ENCODE data around the gene NEURL2. TPM values are rescaled to one million over a fixed set of nuclear protein-coding genes. Genes with fewer than 3 reads are reported as not detected.

Gene NEURL2
- total RNA-seq, 1 donor from 2014 or later = 7.9 TPM

DNA sequence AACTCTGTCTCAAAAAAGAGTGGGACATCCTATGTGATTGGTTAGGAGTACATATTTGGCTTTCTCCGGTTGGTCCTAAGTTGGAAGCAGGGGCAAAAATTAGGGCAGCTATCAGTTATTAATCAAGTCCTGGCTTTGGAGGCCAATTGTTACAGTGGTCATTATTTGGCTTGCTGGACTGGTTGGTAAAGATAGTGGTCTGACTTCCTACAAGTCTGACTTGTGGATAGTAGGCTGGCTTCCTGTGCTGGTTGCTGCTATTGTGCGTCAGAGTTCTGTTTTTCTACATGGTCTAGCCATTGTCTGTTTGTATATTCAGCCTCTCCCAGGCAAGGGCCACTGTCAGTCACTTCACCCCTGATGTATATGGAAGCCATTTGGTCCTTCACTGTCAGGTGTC, 40.8 kb downstream of the NEURL2 start:
- H3K36me3 ChIP-seq (ENCODE audit: control insufficient read depth, insufficient read depth, low read length) = peaks cover 2% of the 10 kb centered on the region
- TF ChIP-seq, protein P1, sequence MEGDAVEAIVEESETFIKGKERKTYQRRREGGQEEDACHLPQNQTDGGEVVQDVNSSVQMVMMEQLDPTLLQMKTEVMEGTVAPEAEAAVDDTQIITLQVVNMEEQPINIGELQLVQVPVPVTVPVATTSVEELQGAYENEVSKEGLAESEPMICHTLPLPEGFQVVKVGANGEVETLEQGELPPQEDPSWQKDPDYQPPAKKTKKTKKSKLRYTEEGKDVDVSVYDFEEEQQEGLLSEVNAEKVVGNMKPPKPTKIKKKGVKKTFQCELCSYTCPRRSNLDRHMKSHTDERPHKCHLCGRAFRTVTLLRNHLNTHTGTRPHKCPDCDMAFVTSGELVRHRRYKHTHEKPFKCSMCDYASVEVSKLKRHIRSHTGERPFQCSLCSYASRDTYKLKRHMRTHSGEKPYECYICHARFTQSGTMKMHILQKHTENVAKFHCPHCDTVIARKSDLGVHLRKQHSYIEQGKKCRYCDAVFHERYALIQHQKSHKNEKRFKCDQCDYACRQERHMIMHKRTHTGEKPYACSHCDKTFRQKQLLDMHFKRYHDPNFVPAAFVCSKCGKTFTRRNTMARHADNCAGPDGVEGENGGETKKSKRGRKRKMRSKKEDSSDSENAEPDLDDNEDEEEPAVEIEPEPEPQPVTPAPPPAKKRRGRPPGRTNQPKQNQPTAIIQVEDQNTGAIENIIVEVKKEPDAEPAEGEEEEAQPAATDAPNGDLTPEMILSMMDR (IDR thresholded peaks at IDR 0.05; ENCODE audit: insufficient read depth, low read length, poor library complexity, severe bottlenecking) = no peak
- no peaks in the 10 kb centered on the region for H3K27me3 ChIP-seq (ENCODE audit: control insufficient read depth, insufficient read depth, low read length)
- H3K4me3 ChIP-seq (ENCODE audit: low read depth, low read length) = no peak overlapping the region
- DNase-seq (ENCODE audit: low read depth) = no peak

DNA sequence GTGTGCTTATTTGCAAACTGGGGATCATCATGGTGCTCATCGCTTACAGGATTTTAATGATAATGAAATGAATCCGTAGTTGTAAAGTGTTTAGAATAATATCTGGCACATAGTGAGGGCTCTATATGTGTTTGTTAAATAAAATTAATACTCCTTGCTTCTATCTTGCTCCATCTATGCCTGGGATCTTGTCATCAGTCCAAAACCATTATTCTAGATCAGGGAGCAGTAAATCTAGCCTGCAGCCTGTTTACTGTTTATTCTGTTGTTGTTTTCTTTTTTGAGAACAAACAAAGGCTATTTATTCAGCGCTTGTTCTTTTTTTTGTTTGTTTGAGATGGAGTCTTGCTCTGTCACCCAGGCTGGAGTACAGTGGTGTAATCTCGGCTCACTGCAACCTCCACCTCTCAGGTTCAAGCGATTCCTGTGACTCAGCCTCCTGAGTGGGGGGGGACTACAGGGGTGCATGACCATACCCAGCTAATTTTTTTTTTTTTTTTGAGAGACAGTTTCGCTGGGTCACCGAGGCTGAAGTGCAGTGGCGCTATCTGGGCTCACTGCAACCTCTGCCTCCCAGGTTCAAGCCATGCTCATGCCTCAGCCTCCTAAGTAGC, 41.9 kb downstream of the NEURL2 start:
- no peak overlapping the region for H3K4me3 ChIP-seq (ENCODE audit: low read depth, low read length)
- peaks cover 2% of the 10 kb centered on the region for H3K36me3 ChIP-seq (ENCODE audit: control insufficient read depth, insufficient read depth, low read length)
- no peak for DNase-seq (ENCODE audit: low read depth)
- no peaks in the 10 kb centered on the region for H3K27me3 ChIP-seq (ENCODE audit: control insufficient read depth, insufficient read depth, low read length)
- TF ChIP-seq, protein P1 (IDR thresholded peaks at IDR 0.05; ENCODE audit: insufficient read depth, low read length, poor library complexity, severe bottlenecking) = no peak

DNA sequence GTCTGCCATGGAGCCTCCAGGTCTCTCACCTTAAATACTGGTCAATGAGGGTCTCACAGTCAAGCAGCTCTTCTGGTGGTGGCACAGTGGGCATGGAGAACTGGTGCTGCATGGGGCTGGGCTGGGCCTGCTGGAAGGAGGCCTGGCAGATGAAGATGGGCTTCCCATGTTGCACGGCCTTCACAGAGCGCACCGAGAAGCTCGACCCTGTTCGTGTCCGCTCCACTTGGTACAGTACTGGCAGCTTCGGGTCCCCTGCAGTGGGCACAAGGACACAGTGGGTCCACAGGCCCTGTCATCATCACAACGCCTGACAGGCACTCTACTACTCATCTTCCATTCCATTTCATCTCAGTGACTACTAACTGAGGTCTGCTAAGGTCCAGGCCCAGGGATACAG, 42.6 kb downstream of the NEURL2 start:
- H3K36me3 ChIP-seq (ENCODE audit: control insufficient read depth, insufficient read depth, low read length) = peaks cover 2% of the 10 kb centered on the region
- H3K27me3 ChIP-seq (ENCODE audit: control insufficient read depth, insufficient read depth, low read length) = no peaks in the 10 kb centered on the region
- no peak overlapping the region for H3K4me3 ChIP-seq (ENCODE audit: low read depth, low read length)
- DNase-seq (ENCODE audit: low read depth) = no peak
- TF ChIP-seq, protein P1 (IDR thresholded peaks at IDR 0.05; ENCODE audit: insufficient read depth, low read length, poor library complexity, severe bottlenecking) = no peak

DNA sequence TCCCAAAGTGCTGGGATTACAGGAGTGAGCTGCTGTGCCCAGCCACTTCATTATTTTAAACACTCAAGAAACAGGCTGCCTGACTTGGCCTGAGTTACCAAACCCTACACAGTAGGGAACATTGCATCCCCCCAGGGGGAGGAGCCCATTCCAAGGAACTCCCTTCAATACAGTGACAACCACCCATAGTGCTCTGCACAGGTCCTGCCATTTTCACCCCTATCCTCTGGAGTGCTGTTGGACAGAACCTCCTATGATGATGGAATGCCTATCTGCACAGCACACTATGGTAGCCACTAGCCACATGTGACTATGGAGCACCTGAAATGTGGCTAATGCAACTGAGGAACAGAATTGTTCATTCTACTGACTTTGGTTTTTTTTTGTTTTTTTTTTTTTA, 45.6 kb downstream of the NEURL2 start:
- DNase-seq (ENCODE audit: low read depth) = no peak
- no peak overlapping the region for H3K4me3 ChIP-seq (ENCODE audit: low read depth, low read length)
- H3K27me3 ChIP-seq (ENCODE audit: control insufficient read depth, insufficient read depth, low read length) = no peaks in the 10 kb centered on the region
- TF ChIP-seq, protein P1 (IDR thresholded peaks at IDR 0.05; ENCODE audit: insufficient read depth, low read length, poor library complexity, severe bottlenecking) = no peak
- peaks cover 4% of the 10 kb centered on the region for H3K36me3 ChIP-seq (ENCODE audit: control insufficient read depth, insufficient read depth, low read length)

DNA sequence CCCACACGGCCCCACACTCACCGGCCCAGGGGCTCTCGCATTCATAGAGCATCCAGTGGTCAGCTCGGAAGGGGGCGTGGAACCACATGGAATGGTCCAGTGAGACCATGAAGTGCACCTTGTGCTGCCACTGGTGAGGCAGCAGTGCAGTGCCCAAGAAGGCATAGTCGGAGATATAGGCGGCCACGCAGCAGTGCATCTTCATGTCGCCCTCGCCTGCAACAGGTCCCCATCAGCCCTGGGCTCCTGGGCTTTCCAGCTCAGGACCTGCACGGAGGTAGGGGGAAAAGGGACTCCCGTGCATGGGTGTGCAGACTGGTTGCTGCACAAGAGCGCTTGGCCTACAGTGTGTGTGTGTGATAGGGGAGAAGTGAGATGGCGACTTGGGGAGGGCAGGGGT, 47.5 kb downstream of the NEURL2 start:
- Histone ChIP-seq H3K27me3 (ENCODE audit: control insufficient read depth, insufficient read depth, low read length) (no peaks in the 10 kb centered on the region), H3K4me3 (ENCODE audit: low read depth, low read length) (no peak overlapping the region), H3K36me3 (ENCODE audit: control insufficient read depth, insufficient read depth, low read length) (peaks cover 4% of the 10 kb centered on the region)
- TF ChIP-seq, protein P1 (IDR thresholded peaks at IDR 0.05; ENCODE audit: insufficient read depth, low read length, poor library complexity, severe bottlenecking) = no peak
- DNase-seq (ENCODE audit: low read depth) = no peak

DNA sequence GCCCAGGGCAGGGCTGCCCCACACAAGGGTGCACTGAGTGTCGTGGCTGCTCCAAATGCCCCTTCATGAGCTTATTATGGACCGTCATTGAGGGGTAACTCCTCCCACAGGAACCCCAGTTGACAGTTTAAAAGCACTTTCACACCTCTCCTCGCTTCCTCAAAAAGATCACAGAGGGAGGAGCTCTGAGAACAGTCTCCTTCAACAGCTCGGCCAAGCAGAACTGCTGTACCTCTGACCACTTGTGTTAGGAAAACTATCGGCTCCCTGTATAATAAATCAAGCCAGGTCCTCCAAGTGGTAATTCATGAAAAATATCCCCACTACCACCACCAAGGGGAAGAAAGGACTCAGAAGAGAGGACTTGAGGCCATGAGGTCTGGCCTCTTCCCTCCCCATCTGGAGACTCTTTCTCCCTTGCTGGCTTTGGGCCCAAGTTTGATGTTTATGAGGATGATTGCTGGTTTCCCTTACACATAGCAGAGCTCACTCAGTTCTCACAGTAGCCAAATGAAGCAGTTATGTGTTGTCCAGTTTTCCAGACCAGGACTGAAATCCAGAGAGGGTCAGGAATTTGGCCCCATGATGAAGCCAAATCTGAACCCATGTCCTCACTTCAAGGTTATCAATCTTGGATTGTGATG, 48.7 kb downstream of the NEURL2 start:
- H3K36me3 ChIP-seq (ENCODE audit: control insufficient read depth, insufficient read depth, low read length) = peaks cover 4% of the 10 kb centered on the region
- TF ChIP-seq, protein P1 (IDR thresholded peaks at IDR 0.05; ENCODE audit: insufficient read depth, low read length, poor library complexity, severe bottlenecking) = no peak
- DNase-seq (ENCODE audit: low read depth) = no peak

More for the DNA sequence above, 48.7 kb downstream of the NEURL2 start:
- Histone ChIP-seq H3K4me3 (ENCODE audit: low read depth, low read length) (no peak overlapping the region), H3K27me3 (ENCODE audit: control insufficient read depth, insufficient read depth, low read length) (no peaks in the 10 kb centered on the region)
